Progenitor cell of endocrine pancreas (in vitro differentiated cells): ENCODE measurements around the gene BTK. TPM values are rescaled to one million over a fixed set of nuclear protein-coding genes. Genes with fewer than 3 reads are reported as not detected.

Source experiments
- DNase-seq: peaks from one replicate; pipeline ENCODE4 v3.0.0; 2021; ENCODE audit warnings: low spot score; ENCODE audit not compliant: unreplicated experiment
- H3K27ac Mint-ChIP-seq: 2 replicates; pipeline ENCODE4 v1.8.0; 2021; ENCODE audit warnings: mild to moderate bottlenecking, moderate library complexity, mixed read lengths
- H3K27me3 Mint-ChIP-seq: 2 replicates; pipeline ENCODE4 v1.8.0; 2021; ENCODE audit warnings: mixed read lengths
- H3K36me3 Mint-ChIP-seq: 2 replicates; pipeline ENCODE4 v1.8.0; 2022; ENCODE audit warnings: mixed read lengths; ENCODE audit not compliant: insufficient read depth
- H3K4me1 Mint-ChIP-seq: 2 replicates; pipeline ENCODE4 v1.8.0; 2021; ENCODE audit warnings: low read depth, mixed read lengths
- H3K4me3 Mint-ChIP-seq: 2 replicates; pipeline ENCODE4 v1.8.0; 2021; ENCODE audit warnings: low read depth, mild to moderate bottlenecking, moderate library complexity, mixed read lengths
- H3K9me3 Mint-ChIP-seq: 2 replicates; pipeline ENCODE4 v1.8.0; 2021; ENCODE audit warnings: low read depth, mixed read lengths
- CTCF ChIP-seq: fragments of 200-600 bp; sonication (generic); IDR thresholded peaks from one replicate; pipeline ENCODE4 v1.5.0; 2021; ENCODE audit warnings: antibody characterized with exemption, mild to moderate bottlenecking; ENCODE audit not compliant: unreplicated experiment
- total RNA-seq: library from RNA; stranded (reverse); gene quantifications from 2 replicates; pipeline ENCODE4 v1.2.1, GENCODE V29; 2021

BTK gene
- total RNA-seq, 1 donor from 2014 or later = not detected

GRCh38 chrX:101410461-101410860 is 24.5 kb upstream of the BTK start:
- no peak for TF ChIP-seq CTCF
- peak overlapping the region; percentile 60 for H3K4me3 Mint-ChIP-seq
- peaks cover 15% of the 10 kb centered on the region for H3K4me1 Mint-ChIP-seq

GRCh38 chrX:101409043-101409442 is 23.1 kb upstream of the BTK start:
- no peak for DNase-seq
- peaks cover 10% of the 10 kb centered on the region for H3K36me3 Mint-ChIP-seq
- H3K4me1 Mint-ChIP-seq = peaks cover 13% of the 10 kb centered on the region
- H3K9me3 Mint-ChIP-seq = peaks cover 14% of the 10 kb centered on the region
- TF ChIP-seq CTCF = no peak
- no peaks in the 10 kb centered on the region for H3K27me3 Mint-ChIP-seq
- H3K27ac Mint-ChIP-seq = peak overlapping the region; percentile 93
- peak overlapping the region; percentile 88 for H3K4me3 Mint-ChIP-seq

More at GRCh38 chrX:101410461-101410860, 24.5 kb upstream of the BTK start:
- H3K36me3 Mint-ChIP-seq = peaks cover 8% of the 10 kb centered on the region
- no peak for DNase-seq
- H3K27ac Mint-ChIP-seq = peak overlapping the region; percentile 22
- H3K9me3 Mint-ChIP-seq = peaks cover 16% of the 10 kb centered on the region
- no peaks in the 10 kb centered on the region for H3K27me3 Mint-ChIP-seq

DNA sequence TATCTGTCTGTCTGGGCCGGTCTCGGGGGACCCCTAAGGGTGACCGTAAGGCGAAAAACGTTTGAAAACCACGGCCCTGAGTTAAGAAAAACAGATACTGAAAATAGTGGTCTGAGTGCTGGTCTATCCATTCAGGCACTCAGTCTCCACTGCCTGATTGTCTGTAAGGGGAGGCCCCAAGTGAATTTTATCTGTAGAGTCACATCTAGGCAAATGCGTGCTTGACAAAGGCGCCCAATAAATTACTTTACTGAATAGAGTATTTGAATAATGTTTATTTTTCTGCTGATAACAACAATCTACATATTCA is 22.5 kb upstream of the BTK start:
- Mint-ChIP-seq H3K9me3 (peaks cover 16% of the 10 kb centered on the region), H3K4me1 (peaks cover 13% of the 10 kb centered on the region), H3K4me3 (peak overlapping the region; percentile 88), H3K27ac (peak overlapping the region; percentile 99), H3K27me3 (no peaks in the 10 kb centered on the region), H3K36me3 (peaks cover 12% of the 10 kb centered on the region)
- TF ChIP-seq CTCF = no peak
- DNase-seq = no peak

- peaks cover 14% of the 10 kb centered on the region for H3K9me3 Mint-ChIP-seq
- no peak for TF ChIP-seq CTCF
- H3K4me3 Mint-ChIP-seq = peak within 1 kb of the TSS; percentile 88
- H3K4me1 Mint-ChIP-seq = peaks cover 13% of the 10 kb centered on the region
- peaks cover 10% of the 10 kb centered on the region for H3K36me3 Mint-ChIP-seq
- H3K27ac Mint-ChIP-seq = peak within 1 kb of the TSS; percentile 99
- peak; percentile 64 for DNase-seq
- no peaks in the 10 kb centered on the region for H3K27me3 Mint-ChIP-seq
These were observed 21.9 kb upstream of the BTK start, which contains the start of the genes GLA and HNRNPH2 for GRCh38 chrX:101407748-101408531. GLA (minus strand) TSS chrX:101407925; CDS start chrX:101407903, 22 bp downstream. HNRNPH2 (plus strand) TSS chrX:101408222; CDS start chrX:101411989, 3,767 bp downstream.

DNA sequence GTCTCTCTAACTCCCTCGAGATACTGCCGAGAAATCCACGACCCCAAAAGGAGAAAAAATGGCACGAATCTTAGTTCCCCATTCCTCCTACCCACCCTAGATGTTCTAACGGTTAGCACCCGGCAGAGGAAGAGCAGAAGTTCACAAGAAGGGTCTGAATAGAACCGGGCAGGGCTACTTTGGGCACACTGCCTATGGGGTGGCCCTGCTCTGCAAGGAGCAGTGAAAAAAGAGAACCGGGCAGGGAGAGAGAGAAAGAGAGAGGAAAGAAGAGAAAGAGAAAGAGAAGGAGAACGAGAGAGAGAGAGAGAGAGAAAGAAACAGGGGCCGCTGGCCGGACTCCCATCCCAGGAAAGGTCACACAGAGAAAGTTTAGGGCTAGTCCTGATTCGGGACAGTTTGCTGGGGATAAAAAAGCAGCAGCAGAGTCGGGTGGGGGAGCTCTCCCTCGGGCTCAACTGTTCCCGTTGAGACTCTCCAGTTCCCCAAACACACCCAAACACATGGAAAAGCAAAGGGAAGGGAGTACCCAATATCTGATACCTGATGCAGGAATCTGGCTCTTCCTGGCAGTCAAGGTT is 21.3 kb upstream of the BTK start:
- Mint-ChIP-seq H3K36me3 (peaks cover 8% of the 10 kb centered on the region), H3K9me3 (peaks cover 8% of the 10 kb centered on the region), H3K4me3 (peak overlapping the region; percentile 88), H3K27me3 (no peaks in the 10 kb centered on the region), H3K27ac (peak overlapping the region; percentile 99), H3K4me1 (peaks cover 13% of the 10 kb centered on the region)
- no peak for TF ChIP-seq CTCF
- DNase-seq = no peak
